GM12875 (cell line): ENCODE data around the gene UBE2S.
"Not testable (repeated sequence)": the region's sequence is repeated elsewhere in the genome, so short reads cannot be mapped to it uniquely, and the experiment has no call there.

Experiments used
- H3K4me3 ChIP-seq: one replicate; pipeline ENCODE4 v1.5.1; 2011; ENCODE audit warnings: low read depth, low read length, control low read depth
- TF ChIP-seq, protein P1 (sequence below): IDR thresholded peaks from 2 replicates; pipeline ENCODE4 v1.5.1; 2011; ENCODE audit warnings: low read depth, mild to moderate bottlenecking, control low read depth, inconsistent platforms, low read length, moderate library complexity, borderline replicate concordance; ENCODE audit not compliant: insufficient read depth

Gene UBE2S

DNA sequence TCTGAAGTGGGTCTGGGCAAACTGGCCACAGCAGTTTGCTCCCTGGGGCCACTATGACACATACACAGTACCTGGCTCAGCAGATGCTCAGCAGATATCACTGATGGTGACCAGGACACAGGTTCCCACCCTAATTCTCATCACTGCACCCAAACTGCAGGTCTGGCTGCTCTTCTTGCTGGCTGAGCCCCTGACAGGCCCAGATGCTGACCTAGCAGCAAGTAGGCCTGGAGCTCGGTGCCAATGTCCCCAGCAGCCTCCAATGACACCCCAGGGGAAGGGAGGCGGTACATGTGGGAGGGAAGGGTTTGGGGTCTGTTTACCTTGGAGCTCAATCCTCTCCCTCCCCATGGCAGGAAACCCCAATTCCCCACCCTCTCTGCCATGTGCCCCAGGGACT is 5.1 kb downstream of the UBE2S start:
- no peak overlapping the region for H3K4me3 ChIP-seq
- TF ChIP-seq, protein P1, sequence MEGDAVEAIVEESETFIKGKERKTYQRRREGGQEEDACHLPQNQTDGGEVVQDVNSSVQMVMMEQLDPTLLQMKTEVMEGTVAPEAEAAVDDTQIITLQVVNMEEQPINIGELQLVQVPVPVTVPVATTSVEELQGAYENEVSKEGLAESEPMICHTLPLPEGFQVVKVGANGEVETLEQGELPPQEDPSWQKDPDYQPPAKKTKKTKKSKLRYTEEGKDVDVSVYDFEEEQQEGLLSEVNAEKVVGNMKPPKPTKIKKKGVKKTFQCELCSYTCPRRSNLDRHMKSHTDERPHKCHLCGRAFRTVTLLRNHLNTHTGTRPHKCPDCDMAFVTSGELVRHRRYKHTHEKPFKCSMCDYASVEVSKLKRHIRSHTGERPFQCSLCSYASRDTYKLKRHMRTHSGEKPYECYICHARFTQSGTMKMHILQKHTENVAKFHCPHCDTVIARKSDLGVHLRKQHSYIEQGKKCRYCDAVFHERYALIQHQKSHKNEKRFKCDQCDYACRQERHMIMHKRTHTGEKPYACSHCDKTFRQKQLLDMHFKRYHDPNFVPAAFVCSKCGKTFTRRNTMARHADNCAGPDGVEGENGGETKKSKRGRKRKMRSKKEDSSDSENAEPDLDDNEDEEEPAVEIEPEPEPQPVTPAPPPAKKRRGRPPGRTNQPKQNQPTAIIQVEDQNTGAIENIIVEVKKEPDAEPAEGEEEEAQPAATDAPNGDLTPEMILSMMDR: no peak

DNA sequence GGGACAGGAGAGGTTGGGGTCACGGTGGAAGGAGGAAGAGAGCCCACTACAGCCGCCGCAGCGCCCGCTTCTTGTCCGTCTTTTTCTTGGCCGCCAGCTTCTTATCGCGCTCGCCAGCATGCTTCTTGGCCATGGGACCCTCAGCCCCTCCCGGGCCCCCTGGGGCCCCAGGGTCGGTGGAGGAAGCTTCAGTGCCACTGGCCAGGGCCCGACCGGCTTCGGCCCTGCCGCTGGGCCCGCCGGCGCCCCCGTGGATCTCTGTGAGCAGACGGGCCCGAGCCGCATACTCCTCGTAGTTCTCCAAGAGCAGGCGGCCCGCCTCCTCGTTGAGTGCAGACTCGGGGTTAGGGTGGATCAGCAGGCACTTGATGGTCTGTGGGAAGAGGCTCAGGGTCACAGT is 6.2 kb downstream of the UBE2S start:
- not testable (repeated sequence) for H3K4me3 ChIP-seq

DNA sequence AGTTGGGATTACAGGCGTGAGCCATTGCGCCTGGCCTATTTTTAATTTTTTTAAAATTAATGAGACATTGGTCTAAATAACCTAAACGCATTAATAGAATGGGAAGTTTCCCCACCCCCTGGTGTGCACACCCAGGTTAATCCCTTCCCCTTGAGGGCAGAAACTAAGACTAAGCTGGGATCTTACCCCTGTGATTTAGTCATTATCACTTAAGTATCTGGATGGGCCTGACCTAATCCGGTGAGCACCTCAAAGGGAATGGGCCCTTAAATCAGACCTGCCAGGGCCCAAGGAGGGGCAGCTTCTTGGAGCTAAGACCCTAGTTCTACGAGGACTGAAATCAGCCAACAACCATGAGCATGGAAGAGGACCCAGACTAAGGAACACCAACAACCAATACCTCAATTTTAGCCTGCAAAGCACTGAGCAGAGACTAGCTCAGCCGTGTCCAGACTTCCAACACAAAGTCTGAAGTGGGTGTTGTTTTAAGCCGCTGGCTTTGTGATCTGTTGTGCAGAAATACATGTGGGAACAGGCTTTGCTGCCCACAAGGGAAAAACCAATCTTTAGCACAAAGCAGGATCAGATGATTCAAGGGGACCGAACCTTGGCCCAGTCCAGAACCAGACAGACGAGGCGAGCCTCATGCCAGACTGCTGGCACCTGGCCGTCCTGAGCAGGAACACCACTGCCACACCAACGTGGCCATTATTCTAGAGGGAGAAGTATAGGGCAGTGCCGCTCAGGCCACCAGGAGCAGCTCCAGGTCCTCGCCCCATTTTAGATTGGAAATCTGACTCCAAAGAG is 7.1 kb downstream of the UBE2S start:
- no peak overlapping the region for H3K4me3 ChIP-seq
- TF ChIP-seq, protein P1: no peak

DNA sequence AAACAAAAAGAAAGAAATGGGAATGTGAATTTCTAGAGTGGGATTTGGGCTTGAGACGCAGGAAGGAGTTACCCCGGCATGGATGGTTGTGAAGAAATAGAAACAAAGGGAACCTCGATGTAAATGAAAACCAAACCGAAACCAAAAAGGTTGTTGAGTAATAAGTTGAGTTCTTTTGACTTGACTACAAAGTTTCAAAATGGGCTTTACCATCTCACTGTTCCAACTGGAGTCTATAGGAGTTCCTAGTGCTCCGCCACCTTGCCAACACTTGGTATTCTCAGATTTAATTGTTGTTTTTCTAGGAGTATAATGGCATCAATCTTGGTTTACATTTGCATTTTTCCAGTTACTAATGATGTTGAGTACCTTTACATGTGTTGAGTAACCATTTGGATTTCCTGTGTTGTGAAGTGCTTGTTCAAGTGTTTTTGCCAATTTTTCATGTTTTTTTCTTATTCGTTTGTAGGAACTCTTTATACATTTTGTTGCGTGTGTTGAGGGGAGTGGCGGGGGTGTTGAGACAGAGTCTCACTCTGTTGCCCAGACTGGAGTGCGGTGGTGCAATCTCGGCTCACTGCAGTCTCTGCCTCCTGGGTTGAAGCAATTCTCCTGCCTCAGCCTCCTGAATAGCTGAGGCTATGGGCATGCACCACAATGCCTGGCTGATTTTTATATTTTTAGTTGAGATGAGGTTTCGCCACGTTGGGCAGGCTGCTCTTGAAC is 9.2 kb downstream of the UBE2S start:
- H3K4me3 ChIP-seq: no peak overlapping the region
- TF ChIP-seq, protein P1: no peak

DNA sequence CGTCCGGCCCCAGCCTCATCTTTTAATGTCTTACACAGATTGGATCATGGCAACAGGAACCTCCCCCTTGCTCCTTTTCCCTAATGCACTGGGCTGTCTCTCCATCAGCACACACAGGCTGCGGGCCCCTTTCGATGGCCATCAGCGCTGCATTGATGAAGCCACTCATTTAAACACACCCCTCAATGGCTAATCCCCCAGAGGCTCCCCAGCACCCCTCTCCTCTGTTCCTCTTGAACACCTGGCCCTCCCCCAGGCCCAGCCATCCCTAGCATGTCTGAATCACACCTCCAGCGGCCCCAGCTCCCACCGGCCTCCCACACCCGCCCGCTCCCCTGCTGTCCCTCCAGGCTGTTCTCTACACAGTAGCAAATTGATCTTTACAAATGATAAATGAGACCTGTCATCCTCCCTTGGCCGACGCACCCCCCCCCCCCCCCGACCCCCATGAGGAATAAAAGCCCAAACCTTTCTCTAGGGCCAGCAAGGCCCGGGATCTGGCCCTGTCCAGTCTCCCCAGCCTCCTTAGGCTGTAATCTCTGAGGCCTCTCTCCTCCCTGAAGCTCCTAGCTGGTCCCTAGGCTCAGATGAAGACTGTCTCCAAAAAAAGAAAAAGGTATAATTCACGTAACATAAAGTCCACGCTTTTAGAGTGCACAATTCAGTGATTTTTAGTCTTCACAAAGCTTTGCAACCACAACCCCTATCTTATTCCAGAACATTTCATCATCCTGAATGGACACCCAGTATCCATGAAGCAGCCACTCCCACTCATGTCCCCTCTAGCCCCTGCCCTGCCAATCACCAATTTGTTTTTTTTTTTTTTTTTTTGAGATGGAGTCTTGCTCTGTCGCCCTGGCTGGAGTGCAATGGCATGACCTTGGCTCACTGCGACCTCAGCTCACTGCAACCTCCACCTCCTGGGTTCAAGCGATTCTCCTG is 14.5 kb downstream of the UBE2S start:
- no peak overlapping the region for H3K4me3 ChIP-seq
- TF ChIP-seq, protein P1: no peak

DNA sequence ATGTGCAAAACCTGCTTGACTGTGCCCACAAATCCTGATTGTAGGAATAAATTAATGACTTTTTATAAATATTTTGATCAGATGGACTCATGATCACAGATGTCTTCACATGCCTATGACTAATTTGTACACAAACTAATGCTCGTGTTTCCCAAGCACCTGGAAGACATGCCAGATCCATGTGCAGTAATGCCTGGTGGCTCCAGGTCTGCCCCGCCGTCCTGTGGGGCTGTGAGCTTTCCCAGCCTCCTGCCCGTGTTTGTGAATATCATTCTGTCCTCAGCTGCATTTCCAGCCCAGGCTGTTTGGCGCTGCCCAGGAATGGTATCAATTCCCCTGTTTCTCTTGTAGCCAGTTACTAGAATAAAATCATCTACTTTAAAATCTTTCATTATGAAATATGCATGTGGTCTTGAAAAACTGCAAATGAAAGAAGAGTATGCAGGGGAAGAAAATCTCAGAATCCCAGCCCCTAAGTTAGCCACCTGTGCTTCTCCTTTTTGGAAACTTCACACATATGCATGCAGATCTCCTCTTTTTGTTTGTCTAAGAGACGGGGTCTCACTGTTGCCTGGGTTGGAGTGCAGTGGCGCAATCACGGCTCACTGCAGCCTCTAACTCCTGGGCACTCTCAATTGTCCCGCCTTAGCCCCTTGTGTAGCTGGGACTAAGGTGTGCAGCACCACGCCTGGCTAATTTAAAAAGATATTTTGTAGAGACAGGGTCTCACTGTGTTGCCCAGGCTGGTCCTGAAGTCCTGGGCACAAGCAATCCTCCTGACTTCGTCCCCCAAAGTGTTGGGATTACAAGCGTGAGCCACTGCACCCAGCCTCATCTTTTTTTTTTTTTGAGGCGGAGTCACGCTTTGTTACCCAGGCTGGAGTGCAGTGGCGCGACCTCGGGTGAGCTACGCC is 15.6 kb downstream of the UBE2S start:
- no peak overlapping the region for H3K4me3 ChIP-seq
- TF ChIP-seq, protein P1: no peak

DNA sequence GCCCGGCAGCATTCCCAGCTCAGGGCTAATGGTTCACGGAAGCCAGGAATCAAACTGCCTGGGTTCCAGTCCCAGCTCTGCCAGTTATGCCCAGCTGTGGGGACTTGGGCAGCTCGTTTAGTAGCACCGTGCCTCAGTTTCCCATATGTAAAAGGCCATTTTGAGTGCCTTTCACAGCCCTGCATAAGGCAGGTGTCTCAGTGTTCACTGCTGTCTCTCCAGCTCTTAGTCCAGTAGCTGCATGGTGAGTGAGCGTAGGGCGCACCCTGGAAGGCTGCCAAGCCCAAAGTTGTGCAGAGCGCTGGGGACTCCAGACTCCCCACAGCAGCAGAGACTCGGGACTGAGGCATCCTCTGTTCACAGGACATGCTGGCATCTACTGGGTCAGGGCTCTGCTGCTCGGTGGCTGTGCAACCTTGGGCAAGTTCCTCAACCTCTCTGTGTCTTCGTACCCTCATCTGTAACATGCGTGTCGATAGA is 16.4 kb downstream of the UBE2S start:
- no peak overlapping the region for H3K4me3 ChIP-seq
- TF ChIP-seq, protein P1: no peak
